ENCODE data around the gene TJP2. TPM values are rescaled to one million over a fixed set of nuclear protein-coding genes. Genes with fewer than 3 reads are reported as not detected.

The TJP2 gene
- total RNA-seq, 3 donors from 2014 or later (not counting 1 experiment from before 2014, with no cell fraction given) = 6.8 to 10.0 (median 9.6) TPM

DNA sequence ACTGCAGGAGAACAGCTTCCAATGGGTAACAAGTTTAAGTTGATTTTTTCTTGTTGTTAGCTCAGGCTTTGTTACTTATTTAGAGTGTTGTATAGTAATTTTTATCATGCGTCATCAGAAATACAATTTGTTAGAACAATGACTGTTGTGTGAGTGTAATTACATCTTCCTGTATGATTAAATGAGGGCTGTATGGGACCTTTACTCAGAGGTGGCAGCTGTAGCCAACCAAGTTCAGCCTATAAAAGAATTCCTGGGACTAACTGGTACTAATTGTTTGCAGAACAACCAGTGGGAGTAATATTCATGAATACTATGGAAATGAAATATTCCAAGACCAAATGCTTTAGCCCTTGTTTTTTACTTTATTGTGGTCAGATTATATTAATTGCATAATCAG is 30.8 kb upstream of the TJP2 start:
- TF ChIP-seq, protein P1, sequence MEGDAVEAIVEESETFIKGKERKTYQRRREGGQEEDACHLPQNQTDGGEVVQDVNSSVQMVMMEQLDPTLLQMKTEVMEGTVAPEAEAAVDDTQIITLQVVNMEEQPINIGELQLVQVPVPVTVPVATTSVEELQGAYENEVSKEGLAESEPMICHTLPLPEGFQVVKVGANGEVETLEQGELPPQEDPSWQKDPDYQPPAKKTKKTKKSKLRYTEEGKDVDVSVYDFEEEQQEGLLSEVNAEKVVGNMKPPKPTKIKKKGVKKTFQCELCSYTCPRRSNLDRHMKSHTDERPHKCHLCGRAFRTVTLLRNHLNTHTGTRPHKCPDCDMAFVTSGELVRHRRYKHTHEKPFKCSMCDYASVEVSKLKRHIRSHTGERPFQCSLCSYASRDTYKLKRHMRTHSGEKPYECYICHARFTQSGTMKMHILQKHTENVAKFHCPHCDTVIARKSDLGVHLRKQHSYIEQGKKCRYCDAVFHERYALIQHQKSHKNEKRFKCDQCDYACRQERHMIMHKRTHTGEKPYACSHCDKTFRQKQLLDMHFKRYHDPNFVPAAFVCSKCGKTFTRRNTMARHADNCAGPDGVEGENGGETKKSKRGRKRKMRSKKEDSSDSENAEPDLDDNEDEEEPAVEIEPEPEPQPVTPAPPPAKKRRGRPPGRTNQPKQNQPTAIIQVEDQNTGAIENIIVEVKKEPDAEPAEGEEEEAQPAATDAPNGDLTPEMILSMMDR (IDR thresholded peaks at IDR 0.05) = no peak
- H3K4me1 ChIP-seq (ENCODE audit: control insufficient read depth, insufficient read depth, low read length) = no peaks in the 10 kb centered on the region
- H3K4me3 ChIP-seq (ENCODE audit: low read length) = no peak overlapping the region
- Mint-ChIP-seq H3K9me3 (no peaks in the 10 kb centered on the region), H3K36me3 (no peaks in the 10 kb centered on the region), H3K4me3 (no peak overlapping the region), H3K27me3 (ENCODE audit: low read depth in 2 of 2) (no peaks in the 10 kb centered on the region), H3K4me1 (peaks cover 5 to 9% of the 10 kb centered on the region in 2 donors), H3K27ac (no peak overlapping the region)
- WGBS (ENCODE audit: insufficient coverage) = 100% methylated on average over 1 of the region's 1 CpG
- H3K27me3 ChIP-seq (ENCODE audit: control insufficient read depth, insufficient read depth, low read length) = no peaks in the 10 kb centered on the region
- H3K27ac ChIP-seq (ENCODE audit: low read length) = no peak overlapping the region
- ATAC-seq = no peak
- DNase-seq = no peak
- H3K9me3 ChIP-seq (ENCODE audit: control insufficient read depth, insufficient read depth, low read length) = no peaks in the 10 kb centered on the region
- intact Hi-C loops (cut with micrococcal nuclease) = no loop called here
- H3K36me3 ChIP-seq (ENCODE audit: control insufficient read depth, insufficient read depth, low read length) = no peaks in the 10 kb centered on the region

DNA sequence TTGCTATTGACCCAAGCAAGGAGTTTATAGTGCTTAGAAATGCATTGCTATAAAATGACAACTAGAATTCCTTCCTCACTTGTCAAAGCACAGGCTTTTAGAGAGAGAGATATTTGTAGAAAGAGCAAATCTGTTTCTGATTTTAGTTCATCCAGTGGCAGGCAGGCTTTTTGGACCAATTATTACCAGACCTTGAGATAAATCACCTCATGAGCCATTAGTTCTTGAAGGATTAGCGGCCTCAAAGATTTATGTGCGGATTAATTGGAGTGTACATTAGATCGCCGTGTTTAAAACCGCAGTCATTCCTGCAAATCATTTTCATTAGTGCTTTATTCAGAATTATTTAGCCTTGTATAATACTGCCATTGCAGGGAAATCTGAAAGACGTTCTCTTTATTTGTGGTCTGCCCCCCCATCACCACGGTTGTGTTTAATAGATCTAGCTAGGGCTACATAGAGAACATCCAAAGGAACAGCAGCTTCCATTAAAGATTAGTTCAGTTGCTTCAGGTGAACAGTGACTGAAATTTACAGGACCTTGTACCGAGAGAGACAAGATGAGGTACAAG is 28.8 kb upstream of the TJP2 start:
- no peaks in the 10 kb centered on the region for H3K4me1 ChIP-seq (ENCODE audit: control insufficient read depth, insufficient read depth, low read length)
- DNase-seq (no peak), ATAC-seq (no peak)
- Mint-ChIP-seq H3K4me3 (no peak overlapping the region), H3K4me1 (peaks cover 5 to 9% of the 10 kb centered on the region in 2 donors), H3K27ac (no peak overlapping the region), H3K27me3 (ENCODE audit: low read depth in 2 of 2) (no peaks in the 10 kb centered on the region), H3K9me3 (no peaks in the 10 kb centered on the region), H3K36me3 (no peaks in the 10 kb centered on the region)
- no peaks in the 10 kb centered on the region for H3K9me3 ChIP-seq (ENCODE audit: control insufficient read depth, insufficient read depth, low read length)
- no peaks in the 10 kb centered on the region for H3K27me3 ChIP-seq (ENCODE audit: control insufficient read depth, insufficient read depth, low read length)
- H3K36me3 ChIP-seq (ENCODE audit: control insufficient read depth, insufficient read depth, low read length) = no peaks in the 10 kb centered on the region
- no peak overlapping the region for H3K27ac ChIP-seq (ENCODE audit: low read length)
- 100% methylated on average over 8 of the region's 8 CpGs for whole genome bisulfite sequencing (ENCODE audit: insufficient coverage)
- TF ChIP-seq, protein P1 (IDR thresholded peaks at IDR 0.05) = no peak
- no peak overlapping the region for H3K4me3 ChIP-seq (ENCODE audit: low read length)
- intact Hi-C loops (cut with micrococcal nuclease) = no loop called here

DNA sequence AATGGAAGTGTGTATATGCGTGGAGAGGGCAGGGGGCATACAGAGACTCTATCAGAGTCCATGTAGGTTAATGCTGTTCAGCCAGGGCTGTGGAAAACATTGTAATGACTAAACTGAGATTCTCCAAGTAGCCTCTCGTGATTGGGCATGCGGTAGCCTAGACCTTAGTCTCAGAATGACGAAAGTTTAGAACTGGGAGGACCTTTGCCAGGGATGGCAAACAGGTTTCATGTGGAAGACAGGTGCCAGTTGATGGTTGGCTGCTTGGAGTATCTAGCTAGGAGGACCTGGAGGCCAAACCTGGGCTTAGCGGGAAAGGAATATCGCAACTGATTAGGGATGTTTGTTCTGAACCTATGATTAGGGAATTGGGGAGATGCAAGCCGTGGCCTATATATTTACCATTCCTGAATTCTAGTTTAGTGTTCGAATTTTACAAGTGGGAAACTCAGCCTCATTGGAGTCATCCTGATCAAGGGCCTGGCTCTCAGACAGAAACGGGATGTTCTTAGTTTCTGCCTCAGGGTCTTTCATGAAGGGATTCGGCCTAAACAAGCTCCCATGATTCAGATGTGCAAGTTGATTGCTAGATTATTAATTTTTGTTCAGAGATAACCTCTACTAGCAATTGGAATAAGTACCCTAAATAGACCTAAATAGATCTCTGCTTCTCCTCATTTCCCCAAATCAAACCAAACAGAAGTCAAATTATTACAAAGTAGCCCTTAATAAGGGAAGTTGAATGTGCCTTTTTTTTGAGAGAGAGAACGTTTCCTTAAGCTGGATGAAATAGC is 26.8 kb upstream of the TJP2 start:
- Mint-ChIP-seq H3K27me3 (ENCODE audit: low read depth in 2 of 2) (no peaks in the 10 kb centered on the region), H3K4me1 (peaks cover under 1 to 4% of the 10 kb centered on the region in 2 donors), H3K9me3 (no peaks in the 10 kb centered on the region), H3K36me3 (no peaks in the 10 kb centered on the region), H3K27ac (no peak overlapping the region), H3K4me3 (no peak overlapping the region)
- Histone ChIP-seq H3K27ac (ENCODE audit: low read length) (no peak overlapping the region), H3K36me3 (ENCODE audit: control insufficient read depth, insufficient read depth, low read length) (no peaks in the 10 kb centered on the region), H3K4me1 (ENCODE audit: control insufficient read depth, insufficient read depth, low read length) (no peaks in the 10 kb centered on the region), H3K4me3 (ENCODE audit: low read length) (no peak overlapping the region), H3K27me3 (ENCODE audit: control insufficient read depth, insufficient read depth, low read length) (no peaks in the 10 kb centered on the region), H3K9me3 (ENCODE audit: control insufficient read depth, insufficient read depth, low read length) (no peaks in the 10 kb centered on the region)
- no peak for DNase-seq
- no peak for ATAC-seq
- intact Hi-C loops (cut with micrococcal nuclease) = no loop called here
- TF ChIP-seq, protein P1 (IDR thresholded peaks at IDR 0.05) = no peak
- WGBS (ENCODE audit: insufficient coverage) = 96% methylated on average over 10 of the region's 11 CpGs
